Fibroblast of skin of left quadriceps (primary cell): ENCODE results near the gene FNIP1.
A peak's percentile ranks its signal among the peaks of the same experiment; 100 is the strongest.
"Not testable (repeated sequence)": the region's sequence is repeated elsewhere in the genome, so short reads cannot be mapped to it uniquely, and the experiment has no call there.

Experiments
- DNase-seq, 2 experiments: peaks; one replicate each; pipeline ENCODE4 v3.0.0-alpha.2; 2013; ENCODE audit warnings: low read depth in 2 of 2

FNIP1 gene

DNA sequence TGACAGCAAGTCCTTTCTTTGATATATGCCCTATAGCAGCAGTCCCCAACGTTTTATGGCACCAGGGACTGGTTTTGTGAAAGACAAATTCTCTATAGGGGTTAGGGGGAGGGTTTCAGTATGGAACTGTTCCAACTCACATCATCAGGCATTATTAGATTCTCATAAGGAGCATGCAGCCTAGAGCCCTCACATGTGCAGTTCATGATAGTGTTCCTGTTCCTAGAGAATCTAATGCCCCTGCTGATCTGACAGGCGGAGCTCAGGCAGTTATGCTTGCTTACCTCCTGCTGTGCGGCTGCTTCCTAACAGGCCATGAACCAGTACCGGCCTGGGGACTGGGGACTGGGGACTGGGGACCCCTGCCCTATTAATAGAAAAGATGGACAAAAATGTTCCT, 159.1 kb downstream of the FNIP1 start:
- DNase-seq, result no peak

DNA sequence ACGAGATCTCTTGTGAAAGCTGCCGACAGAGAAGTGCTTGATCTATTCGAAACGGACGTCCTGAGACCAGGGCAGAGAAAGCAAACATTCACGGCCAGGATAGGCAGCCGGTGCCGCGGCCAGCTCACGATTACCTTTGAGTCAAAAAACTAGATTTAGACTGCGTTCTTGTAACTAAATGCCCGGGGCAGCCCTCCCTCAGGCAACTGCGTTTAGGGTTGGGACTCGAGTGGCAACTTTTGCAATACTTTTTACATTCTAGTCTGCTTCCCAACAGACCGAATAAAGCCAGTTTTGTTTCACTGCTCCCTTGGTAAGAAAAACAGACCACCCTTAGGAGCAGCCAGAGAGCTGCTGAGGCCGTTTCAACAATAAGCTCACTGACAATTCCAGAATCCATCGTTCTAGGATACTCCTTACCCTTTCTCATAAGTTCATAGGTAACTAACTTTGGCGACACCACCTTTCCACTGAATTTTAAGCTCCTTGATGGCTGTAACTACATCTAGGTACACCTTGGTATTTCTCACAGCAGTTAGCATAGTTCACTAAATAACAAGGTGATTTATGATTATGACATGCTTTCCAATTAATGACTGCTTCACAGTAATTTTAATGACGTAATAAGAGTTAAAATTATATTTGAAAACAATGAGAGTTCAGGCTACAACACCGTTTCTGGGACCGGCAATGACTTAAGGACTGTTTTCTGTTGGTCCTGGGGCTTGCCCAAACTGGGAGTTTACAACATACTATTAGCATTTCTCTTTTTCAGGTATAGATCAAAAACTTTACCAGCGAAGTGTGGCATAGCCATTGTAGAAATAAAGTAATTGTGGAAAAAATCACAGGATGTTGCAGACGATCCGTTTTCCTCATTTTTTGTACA, 160.9 kb downstream of the FNIP1 start:
- no peak for DNase-seq

GRCh38 chr5:131634996-131635683, 161.7 kb downstream of the FNIP1 start, which contains the start of gene RAPGEF6:
RAPGEF6 (minus strand) TSS chr5:131635229; CDS start chr5:131635030, 199 bp downstream.
- peak; percentile 100 for DNase-seq

GRCh38 chr5:131634666-131634995, 162.2 kb downstream of the FNIP1 start:
- no peak for DNase-seq

- no peak for DNase-seq
Observed at GRCh38 chr5:131634238-131634637, 162.6 kb downstream of the FNIP1 start.

GRCh38 chr5:131633830-131634229, 163.0 kb downstream of the FNIP1 start:
- no peak for DNase-seq

DNA sequence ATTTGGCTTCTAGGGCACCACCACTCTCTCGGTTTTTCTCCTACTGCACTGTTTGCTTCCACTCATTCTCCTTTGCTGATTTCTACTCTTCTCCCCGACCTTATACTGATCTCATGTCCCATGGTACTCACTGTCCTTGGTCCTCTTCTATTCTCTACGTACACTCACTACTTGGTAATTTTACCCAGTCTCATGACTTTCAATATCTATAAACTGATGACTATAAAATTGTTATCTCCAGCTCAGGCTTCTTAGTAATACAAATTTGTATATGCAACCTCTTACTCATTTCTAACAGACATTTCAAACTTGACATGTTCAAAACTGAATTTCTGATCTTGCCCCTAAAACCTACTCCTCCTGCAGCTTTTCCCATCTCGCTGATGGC, 165.9 kb downstream of the FNIP1 start:
- no peak for DNase-seq

DNA sequence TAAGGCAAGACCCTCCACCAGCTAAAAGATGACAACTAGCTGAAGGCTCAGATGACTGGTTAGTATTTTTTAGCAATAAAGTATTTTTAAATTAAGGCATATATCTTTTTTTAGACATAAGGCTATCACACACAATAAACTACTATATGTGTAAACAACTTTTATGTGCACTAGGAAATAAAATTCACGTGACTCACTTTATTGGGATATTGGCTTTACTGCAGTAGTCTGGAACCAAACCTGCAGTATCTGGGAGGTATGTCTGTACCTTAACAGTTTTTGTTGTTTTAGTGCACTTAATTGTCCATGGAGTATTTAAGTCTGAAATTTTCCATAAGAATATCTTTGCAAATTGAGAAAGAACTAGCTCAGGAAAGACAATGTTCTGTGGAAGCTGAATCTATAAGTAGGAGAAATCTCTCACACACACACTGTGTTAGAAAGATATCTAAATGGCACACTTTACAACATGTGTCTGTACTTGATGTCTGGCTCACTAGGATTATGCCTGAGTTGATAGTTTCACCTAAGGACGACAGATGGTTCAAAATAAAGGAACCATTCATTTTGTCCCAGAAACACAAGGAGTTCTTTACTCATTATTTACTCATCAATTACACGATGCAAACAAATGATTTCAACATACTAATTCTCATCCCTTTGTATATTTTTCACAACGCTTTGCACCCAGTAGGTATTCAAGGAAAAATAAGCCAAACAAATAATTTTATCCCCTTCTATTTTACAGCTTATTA, 166.4 kb downstream of the FNIP1 start:
- no peak for DNase-seq

- no peak for DNase-seq
Observed at GRCh38 chr5:131628990-131629389, 167.8 kb downstream of the FNIP1 start.

DNA sequence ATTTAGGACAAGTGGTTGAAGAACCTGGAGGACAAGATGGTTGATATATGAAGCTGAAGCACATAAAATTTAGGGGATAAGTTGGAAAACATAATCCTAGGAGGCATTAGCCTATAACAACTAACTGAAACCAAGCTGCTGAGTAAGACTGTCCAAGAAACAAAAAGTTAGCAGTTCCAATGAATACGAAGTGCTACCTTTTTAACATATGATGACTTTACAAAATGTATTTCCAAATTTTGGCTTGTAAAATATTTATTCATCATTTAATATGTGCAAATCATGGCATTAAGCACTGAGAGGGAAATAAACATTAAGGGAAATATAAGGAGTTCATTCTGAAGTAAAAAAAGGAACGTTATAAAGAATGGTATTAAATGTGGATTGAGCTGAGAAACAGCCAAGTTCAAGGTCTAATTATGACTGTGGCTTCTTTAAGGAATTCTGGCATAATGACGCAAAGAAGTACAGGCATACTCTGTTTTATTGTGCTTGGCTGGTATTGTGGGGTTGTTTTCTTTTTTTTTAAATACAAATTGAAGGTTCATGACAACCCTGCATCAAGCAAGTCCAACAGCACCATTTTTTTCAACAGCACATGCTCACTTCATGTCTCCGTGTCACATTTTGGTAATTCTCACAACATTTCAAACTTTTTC, 169.5 kb downstream of the FNIP1 start:
- no peak for DNase-seq

DNA sequence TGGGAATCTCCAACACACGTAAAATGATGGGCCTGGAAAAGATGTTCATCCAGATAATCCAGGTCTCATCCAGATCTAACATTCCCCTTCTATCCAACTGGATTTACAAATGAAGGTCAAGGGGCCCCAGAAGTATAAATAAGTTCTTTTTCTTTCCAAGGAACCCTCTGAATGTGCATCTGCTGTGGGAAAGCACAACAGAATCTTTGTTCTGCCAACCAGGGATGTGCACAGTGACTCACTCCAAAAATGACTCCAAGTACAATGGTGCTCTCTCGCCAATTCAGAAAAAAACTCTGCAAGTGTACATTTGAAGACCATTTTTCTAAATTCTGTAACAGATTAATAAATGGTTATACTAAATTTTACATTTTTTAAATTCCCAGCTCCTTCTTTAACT, 174.2 kb downstream of the FNIP1 start:
- no peak for DNase-seq

DNA sequence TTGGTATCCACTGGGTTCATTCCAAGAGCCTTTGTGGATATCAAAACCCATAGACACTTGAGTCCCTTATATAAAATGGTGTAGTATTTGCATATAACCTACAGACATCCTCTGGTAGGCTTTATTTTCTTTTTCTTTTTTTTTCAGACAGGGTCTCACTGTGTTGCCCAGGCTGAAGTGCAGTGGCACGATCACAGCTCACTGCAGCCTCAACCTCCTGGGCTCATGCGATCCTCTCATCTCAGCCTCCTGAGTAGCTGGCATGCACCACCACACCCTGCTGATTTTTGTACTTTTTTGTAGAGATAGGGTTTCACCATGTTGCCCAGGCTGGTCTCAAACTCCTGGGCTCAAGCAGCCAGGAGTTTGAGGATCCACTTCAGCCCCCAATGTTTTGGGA, 175.7 kb downstream of the FNIP1 start:
- DNase-seq, result not testable (repeated sequence)

GRCh38 chr5:131619102-131619501, 177.7 kb downstream of the FNIP1 start:
- DNase-seq, result no peak

GRCh38 chr5:131617140-131617822, 179.5 kb downstream of the FNIP1 start:
- no peak for DNase-seq

GRCh38 chr5:131615957-131616356, 180.9 kb downstream of the FNIP1 start:
- DNase-seq, result no peak

DNA sequence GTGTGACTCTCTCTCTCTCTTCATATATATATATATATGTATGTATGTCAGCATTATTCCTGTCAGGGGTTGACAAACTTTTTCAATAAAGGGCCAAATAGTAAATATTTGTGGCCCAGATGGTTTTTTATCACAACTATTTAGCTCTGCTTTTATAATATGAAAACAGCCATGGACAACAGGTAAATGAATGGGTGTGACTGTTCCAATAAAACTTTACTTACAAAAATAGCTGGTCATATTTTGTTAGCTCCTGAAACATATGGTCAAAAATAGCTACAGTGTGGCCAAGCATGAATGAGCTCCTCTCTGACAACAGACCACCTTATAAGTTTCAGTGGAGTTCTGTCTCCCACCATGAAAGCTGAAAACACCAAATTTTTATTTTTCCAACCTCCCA, 183.4 kb downstream of the FNIP1 start:
- DNase-seq, result no peak

DNA sequence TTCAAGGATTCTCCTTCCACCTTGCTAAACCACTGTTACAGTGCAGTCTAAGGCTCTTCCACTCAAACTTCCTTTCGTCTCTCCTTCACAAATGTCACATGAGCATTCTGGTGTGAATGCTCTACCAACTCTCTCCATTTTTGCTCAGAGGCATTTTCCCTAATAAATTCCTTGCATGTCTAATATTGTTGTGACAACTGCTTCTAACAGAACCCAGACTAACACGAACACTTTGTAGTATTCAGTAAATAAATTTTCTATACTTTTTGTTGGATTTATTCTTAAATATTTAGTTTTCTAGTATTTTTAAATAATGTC, 185.8 kb downstream of the FNIP1 start:
- no peak for DNase-seq

DNA sequence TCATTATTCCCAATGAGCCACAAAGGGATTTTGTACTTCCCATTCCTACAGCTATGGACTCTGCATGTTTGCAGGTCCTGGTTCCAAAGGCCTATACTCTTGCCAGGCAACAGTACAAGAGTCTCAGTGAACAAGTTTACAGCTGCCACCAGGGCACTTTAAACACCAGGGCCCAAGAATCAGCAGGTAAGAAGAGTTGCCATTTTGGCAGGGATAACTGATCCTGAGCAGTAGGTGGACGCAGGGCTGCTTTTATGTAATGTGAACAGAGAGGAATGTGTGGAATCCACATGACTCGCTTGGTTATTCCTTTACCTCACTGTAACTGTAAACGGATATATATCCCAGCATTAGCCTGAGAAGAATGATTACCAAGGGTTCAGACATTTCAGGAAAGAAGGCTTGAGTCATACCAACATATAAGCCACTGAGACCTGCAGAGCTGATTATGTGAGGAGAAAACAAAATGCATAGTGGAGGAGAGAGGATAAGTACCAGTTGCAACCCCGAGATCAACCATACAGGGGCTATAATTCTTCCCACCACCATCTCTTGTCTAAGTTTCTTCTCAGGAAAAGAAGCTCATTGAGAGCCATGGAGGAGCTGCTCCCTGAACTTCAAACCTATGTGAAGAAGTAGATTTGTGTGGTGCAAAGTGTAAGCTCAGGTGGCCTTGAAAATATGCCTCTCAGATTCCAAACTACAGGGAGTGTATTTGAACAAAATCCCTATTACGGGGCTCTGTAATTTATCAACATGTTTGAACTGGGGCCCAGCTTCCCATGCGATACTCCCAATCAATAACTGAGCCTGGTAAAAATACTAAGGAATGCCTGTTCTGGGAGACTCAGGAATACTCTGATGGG, 186.4 kb downstream of the FNIP1 start:
- DNase-seq, result peak; percentile 77 to 81

DNA sequence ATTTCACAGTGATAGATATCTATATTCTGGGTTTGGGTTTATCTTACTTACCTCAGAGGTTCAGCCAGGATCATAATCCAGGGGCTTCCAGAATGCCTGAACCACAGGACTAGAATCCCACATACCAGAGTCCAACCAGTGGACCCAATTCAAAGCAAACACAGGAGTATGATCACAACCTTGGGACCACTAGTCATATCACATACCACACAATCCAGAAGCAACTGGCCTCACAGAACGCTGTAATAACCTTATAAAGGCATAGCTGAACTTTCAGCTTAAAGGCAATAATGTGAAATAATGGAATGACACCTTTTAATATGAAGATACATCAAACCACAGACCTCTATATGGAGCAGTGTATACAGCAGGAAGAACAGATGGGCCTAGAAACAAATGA, 187.0 kb downstream of the FNIP1 start:
- peak in 1 of 2 experiments; percentile 14 for DNase-seq

DNA sequence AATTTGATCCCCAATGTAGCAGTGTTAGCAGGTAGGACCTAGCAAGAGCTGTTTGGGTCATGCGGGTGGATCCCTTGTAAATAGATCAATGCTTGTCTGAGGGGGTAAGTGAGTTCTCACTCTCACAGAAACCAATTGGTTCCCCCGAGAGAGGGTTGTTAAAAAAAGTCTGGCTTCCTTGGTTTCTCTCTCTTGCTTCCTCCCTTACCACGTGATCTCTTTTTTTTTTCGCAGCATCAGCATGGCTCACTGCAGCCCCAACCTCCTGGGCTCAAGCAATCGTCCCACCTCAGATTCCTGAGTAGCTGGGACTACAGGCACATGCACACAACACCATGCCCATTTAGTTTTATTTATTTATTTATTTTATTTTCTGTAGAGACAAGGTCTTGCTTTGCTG, 188.2 kb downstream of the FNIP1 start:
- DNase-seq, result no peak
